GM23338 (cell line): ENCODE results near the gene HS3ST1. TPM values are rescaled to one million over a fixed set of nuclear protein-coding genes. Genes with fewer than 3 reads are reported as not detected.

Source experiments
- ATAC-seq: fragments of 200-7000 bp; cut with Tn5 transposase; 3 replicates; pipeline ENCODE4 v1.9.1; 2020
- DNase-seq: peaks from one replicate; pipeline ENCODE4 v3.0.0-alpha.2; 2015; ENCODE audit warnings: low spot score
- H2AFZ ChIP-seq: fragments of 200-600 bp; sonication (generic); 2 replicates; pipeline ENCODE4 v1.8.0; 2016; ENCODE audit warnings: antibody characterized with exemption, mild to moderate bottlenecking, moderate library complexity
- H3F3A ChIP-seq: fragments of 200-600 bp; sonication (generic); replicated peaks from 2 replicates; pipeline ENCODE4 v1.8.0; 2017; ENCODE audit warnings: antibody characterized with exemption, mixed run types, low read depth
- H3K27ac ChIP-seq: fragments of 200-600 bp; sonication (generic); 2 replicates; pipeline ENCODE4 v1.6.1; 2016; ENCODE audit warnings: low read depth
- H3K27me3 ChIP-seq: fragments of 200-600 bp; sonication (generic); 2 replicates; pipeline ENCODE4 v1.8.0; 2016; ENCODE audit warnings: mild to moderate bottlenecking, mixed run types, moderate library complexity; ENCODE audit not compliant: insufficient read depth
- H3K36me3 ChIP-seq: fragments of 200-600 bp; sonication (generic); 2 replicates; pipeline ENCODE4 v1.8.0; 2016; ENCODE audit warnings: mild to moderate bottlenecking; ENCODE audit not compliant: insufficient read depth
- H3K4me1 ChIP-seq: fragments of 200-600 bp; sonication (generic); 2 replicates; pipeline ENCODE4 v1.8.0; 2016; ENCODE audit warnings: mild to moderate bottlenecking, moderate library complexity; ENCODE audit not compliant: insufficient read depth
- H3K4me2 ChIP-seq: fragments of 200-600 bp; sonication (generic); 2 replicates; pipeline ENCODE4 v1.7.1; 2017; ENCODE audit warnings: mixed run types
- H3K4me3 ChIP-seq: fragments of 200-600 bp; sonication (generic); 2 replicates; pipeline ENCODE4 v1.6.1; 2016; ENCODE audit warnings: mixed run types
- H3K79me2 ChIP-seq: fragments of 200-600 bp; sonication (generic); replicated peaks from 2 replicates; pipeline ENCODE4 v1.8.0; 2017; ENCODE audit warnings: mild to moderate bottlenecking; ENCODE audit not compliant: insufficient read depth
- H3K9me2 ChIP-seq: fragments of 200-600 bp; sonication (generic); 2 replicates; pipeline ENCODE4 v1.8.0; 2017; ENCODE audit not compliant: insufficient read depth
- H4K20me1 ChIP-seq: fragments of 200-600 bp; sonication (generic); replicated peaks from 2 replicates; pipeline ENCODE4 v1.8.0; 2017; ENCODE audit warnings: mild to moderate bottlenecking; ENCODE audit not compliant: insufficient read depth
- H3K27ac Mint-ChIP-seq: 2 replicates; pipeline ENCODE4 v1.8.0; 2020; ENCODE audit warnings: inconsistent platforms, mild to moderate bottlenecking, moderate library complexity, mixed read lengths
- H3K27me3 Mint-ChIP-seq: 3 replicates; pipeline ENCODE4 v1.8.0; 2022; ENCODE audit warnings: low read depth, mild to moderate bottlenecking, moderate library complexity, mixed read lengths, inconsistent platforms; ENCODE audit not compliant: insufficient read depth, poor library complexity
- H3K36me3 Mint-ChIP-seq: 3 replicates; pipeline ENCODE4 v1.8.0; 2021; ENCODE audit warnings: low read depth, mild to moderate bottlenecking, inconsistent platforms, moderate library complexity, mixed read lengths
- H3K4me1 Mint-ChIP-seq: 3 replicates; pipeline ENCODE4 v1.8.0; 2020; ENCODE audit warnings: mild to moderate bottlenecking, inconsistent platforms, mixed read lengths
- H3K4me3 Mint-ChIP-seq: 3 replicates; pipeline ENCODE4 v1.8.0; 2021; ENCODE audit warnings: moderate library complexity, mild to moderate bottlenecking, inconsistent platforms, mixed read lengths
- H3K9me3 Mint-ChIP-seq: 3 replicates; pipeline ENCODE4 v1.8.0; 2020; ENCODE audit warnings: moderate library complexity, mild to moderate bottlenecking, inconsistent platforms, mixed read lengths
- CTCF ChIP-seq, 2 experiments: fragments of 200-600 bp in 1 of 2; sonication (generic) in 1 of 2; conservative IDR thresholded peaks; 2 replicates each; pipeline versions ENCODE4 v1.5.1 to v1.6.1; 2016 to 2017; ENCODE audit warnings: antibody characterized with exemption in 2 of 2, low read depth in 2 of 2, mild to moderate bottlenecking in 2 of 2, moderate library complexity in 1 of 2
- EZH2 ChIP-seq: fragments of 200-600 bp; sonication (generic); IDR thresholded peaks from one replicate; pipeline ENCODE4 v1.8.0; 2017; ENCODE audit warnings: antibody characterized with exemption, mild to moderate bottlenecking, low read depth; ENCODE audit not compliant: unreplicated experiment
- EZH2phosphoT487 ChIP-seq: fragments of 200-600 bp; sonication (generic); IDR thresholded peaks from one replicate; pipeline ENCODE4 v1.8.1; 2018; ENCODE audit warnings: antibody characterized with exemption; ENCODE audit not compliant: unreplicated experiment
- ZNF114 ChIP-seq: fragments of 250-450 bp; sonication (Bioruptor Pico); IDR thresholded peaks from 2 replicates; pipeline ENCODE4 v1.5.0; 2020; ENCODE audit warnings: mild to moderate bottlenecking, moderate library complexity
- ZNF331 ChIP-seq: fragments of 250-450 bp; sonication (Bioruptor Pico); IDR thresholded peaks from 2 replicates; pipeline ENCODE4 v1.5.0; 2020; ENCODE audit warnings: low read depth, mild to moderate bottlenecking, moderate library complexity
- polyA plus RNA-seq: library from polyadenylated mRNA; unstranded; fragments of >200 nt; fragmentation: Nextera tagmentation; extraction: Ambion mirVana; gene quantifications from 2 replicates; pipeline ENCODE4 v1.2.1, GENCODE V29; 2016
- total RNA-seq: library from RNA; depleted of rRNA; stranded (reverse); fragments of >200 nt; shearing (Covaris generic); gene quantifications from 2 replicates; pipeline ENCODE4 v1.2.3, GENCODE V29; 2014
- TF ChIP-seq, protein P1 (sequence below): fragments of 250-450 bp; sonication (Bioruptor Pico); IDR thresholded peaks from 2 replicates; pipeline ENCODE4 v1.5.0; 2020; ENCODE audit warnings: mild to moderate bottlenecking, moderate library complexity

Gene HS3ST1
- total and polyA plus RNA-seq, 2 experiments from 2014 or later = 0.94 to 1.3 TPM

DNA sequence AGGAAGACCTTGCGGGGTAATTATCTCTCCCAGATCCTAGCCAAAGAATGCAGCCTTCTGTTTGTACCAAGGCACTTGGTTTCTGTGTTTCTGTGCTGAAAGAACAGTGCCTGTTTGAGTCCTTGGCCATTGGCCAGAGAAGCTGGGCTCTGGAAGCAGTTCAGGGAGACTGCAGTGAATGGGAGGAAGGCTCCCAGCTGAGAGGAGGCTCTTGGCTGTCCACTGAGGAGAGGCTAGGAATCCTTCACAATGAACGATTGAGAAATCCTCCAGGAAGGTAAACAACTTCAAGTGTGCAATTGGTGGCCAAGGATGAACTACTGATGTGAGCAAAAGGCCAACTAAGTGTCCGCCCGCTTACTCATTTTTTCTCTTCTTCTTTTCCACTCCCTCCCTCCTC, 61.3 kb downstream of the HS3ST1 start (continued):
- TF ChIP-seq, protein P1, sequence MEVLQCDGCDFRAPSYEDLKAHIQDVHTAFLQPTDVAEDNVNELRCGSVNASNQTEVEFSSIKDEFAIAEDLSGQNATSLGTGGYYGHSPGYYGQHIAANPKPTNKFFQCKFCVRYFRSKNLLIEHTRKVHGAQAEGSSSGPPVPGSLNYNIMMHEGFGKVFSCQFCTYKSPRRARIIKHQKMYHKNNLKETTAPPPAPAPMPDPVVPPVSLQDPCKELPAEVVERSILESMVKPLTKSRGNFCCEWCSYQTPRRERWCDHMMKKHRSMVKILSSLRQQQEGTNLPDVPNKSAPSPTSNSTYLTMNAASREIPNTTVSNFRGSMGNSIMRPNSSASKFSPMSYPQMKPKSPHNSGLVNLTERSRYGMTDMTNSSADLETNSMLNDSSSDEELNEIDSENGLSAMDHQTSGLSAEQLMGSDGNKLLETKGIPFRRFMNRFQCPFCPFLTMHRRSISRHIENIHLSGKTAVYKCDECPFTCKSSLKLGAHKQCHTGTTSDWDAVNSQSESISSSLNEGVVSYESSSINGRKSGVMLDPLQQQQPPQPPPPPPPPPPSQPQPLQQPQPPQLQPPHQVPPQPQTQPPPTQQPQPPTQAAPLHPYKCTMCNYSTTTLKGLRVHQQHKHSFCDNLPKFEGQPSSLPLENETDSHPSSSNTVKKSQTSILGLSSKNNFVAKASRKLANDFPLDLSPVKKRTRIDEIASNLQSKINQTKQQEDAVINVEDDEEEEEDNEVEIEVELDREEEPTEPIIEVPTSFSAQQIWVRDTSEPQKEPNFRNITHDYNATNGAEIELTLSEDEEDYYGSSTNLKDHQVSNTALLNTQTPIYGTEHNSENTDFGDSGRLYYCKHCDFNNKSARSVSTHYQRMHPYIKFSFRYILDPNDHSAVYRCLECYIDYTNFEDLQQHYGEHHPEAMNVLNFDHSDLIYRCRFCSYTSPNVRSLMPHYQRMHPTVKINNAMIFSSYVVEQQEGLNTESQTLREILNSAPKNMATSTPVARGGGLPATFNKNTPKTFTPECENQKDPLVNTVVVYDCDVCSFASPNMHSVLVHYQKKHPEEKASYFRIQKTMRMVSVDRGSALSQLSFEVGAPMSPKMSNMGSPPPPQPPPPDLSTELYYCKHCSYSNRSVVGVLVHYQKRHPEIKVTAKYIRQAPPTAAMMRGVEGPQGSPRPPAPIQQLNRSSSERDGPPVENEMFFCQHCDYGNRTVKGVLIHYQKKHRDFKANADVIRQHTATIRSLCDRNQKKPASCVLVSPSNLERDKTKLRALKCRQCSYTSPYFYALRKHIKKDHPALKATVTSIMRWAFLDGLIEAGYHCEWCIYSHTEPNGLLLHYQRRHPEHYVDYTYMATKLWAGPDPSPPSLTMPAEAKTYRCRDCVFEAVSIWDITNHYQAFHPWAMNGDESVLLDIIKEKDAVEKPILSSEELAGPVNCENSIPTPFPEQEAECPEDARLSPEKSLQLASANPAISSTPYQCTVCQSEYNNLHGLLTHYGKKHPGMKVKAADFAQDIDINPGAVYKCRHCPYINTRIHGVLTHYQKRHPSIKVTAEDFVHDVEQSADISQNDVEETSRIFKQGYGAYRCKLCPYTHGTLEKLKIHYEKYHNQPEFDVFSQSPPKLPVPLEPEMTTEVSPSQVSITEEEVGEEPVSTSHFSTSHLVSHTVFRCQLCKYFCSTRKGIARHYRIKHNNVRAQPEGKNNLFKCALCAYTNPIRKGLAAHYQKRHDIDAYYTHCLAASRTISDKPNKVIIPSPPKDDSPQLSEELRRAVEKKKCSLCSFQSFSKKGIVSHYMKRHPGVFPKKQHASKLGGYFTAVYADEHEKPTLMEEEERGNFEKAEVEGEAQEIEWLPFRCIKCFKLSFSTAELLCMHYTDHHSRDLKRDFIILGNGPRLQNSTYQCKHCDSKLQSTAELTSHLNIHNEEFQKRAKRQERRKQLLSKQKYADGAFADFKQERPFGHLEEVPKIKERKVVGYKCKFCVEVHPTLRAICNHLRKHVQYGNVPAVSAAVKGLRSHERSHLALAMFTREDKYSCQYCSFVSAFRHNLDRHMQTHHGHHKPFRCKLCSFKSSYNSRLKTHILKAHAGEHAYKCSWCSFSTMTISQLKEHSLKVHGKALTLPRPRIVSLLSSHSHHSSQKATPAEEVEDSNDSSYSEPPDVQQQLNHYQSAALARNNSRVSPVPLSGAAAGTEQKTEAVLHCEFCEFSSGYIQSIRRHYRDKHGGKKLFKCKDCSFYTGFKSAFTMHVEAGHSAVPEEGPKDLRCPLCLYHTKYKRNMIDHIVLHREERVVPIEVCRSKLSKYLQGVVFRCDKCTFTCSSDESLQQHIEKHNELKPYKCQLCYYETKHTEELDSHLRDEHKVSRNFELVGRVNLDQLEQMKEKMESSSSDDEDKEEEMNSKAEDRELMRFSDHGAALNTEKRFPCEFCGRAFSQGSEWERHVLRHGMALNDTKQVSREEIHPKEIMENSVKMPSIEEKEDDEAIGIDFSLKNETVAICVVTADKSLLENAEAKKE = no peak
- no peak for TF ChIP-seq ZNF331 (CRISPR knock-in tag)
- TF ChIP-seq EZH2phosphoT487 = no peak

DNA sequence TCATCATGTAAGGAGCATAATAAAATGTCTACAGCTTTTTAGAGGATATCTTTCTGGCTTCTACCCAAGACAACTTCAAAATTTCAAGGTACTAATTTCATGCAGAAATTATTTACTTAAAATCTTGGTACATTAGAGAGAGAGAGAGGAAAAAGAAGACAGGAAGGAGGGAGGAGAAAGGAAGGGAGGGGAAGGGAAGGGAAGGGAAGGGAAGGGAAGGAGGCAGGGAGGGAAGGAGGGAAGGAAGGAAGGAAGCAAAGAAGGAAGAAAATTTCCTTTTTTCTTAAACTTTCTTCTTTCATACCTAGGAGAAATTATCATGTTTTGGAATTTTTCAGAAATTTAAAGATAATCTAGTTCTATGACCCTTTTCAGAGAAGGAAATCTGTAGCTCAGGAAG, 61.8 kb downstream of the HS3ST1 start:
- Histone ChIP-seq H3K79me2 (no peaks in the 10 kb centered on the region), H3K27ac (no peak overlapping the region), H3K4me1 (no peaks in the 10 kb centered on the region), H3K4me3 (no peak overlapping the region), H4K20me1 (no peaks in the 10 kb centered on the region), H3F3A (no peaks in the 10 kb centered on the region), H3K9me2 (no peaks in the 10 kb centered on the region), H2AFZ (no peak overlapping the region), H3K36me3 (no peaks in the 10 kb centered on the region), H3K27me3 (no peaks in the 10 kb centered on the region), H3K4me2 (no peak overlapping the region)
- Mint-ChIP-seq H3K27ac (no peak overlapping the region), H3K36me3 (0 out of 3 replicates have a peak, but pooled peaks cover 3% of the 10 kb centered on the region), H3K4me3 (no peak overlapping the region), H3K9me3 (peaks cover 2% of the 10 kb centered on the region; the same call in 1 of the 3 replicates), H3K4me1 (no peaks in the 10 kb centered on the region), H3K27me3 (no peaks in the 10 kb centered on the region)
- DNase-seq (no peak), ATAC-seq (no peak)
- no peak for TF ChIP-seq EZH2
- no peak for TF ChIP-seq ZNF114 (CRISPR knock-in tag)
- no peak for TF ChIP-seq CTCF (conservative IDR thresholded peaks at IDR 0.05; ENCODE audit: low read depth in 2 of 2)
- TF ChIP-seq, protein P1 = no peak
